HG02798 (cell line): ENCODE measurements around the gene YTHDC2.
"Not testable (repeated sequence)": the region's sequence is repeated elsewhere in the genome, so short reads cannot be mapped to it uniquely, and the experiment has no call there.

ENCODE experiments used
- ATAC-seq: cut with Tn5 transposase; IDR thresholded peaks from one replicate; pipeline ENCODE4 v1.9.1; 2021; ENCODE audit warnings: mild to moderate bottlenecking; ENCODE audit not compliant: unreplicated experiment, poor library complexity

Gene YTHDC2

DNA sequence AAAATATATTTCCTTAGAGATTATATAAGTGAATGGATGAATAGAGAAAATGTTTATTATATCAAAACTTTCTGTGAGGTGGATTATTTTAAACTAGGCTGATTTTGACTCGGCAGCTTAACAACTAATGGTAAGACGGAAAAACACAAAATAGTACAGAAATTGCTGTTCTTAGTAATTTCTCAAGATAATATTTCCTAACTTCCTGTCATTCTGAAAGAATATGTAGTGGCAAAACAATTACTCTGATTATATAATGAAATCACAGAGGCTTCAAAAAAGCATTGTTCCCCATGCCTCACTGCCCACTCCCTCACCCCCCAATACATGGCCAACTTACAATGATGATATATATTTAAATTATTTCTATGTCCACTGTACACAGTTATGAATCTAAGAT, 85.4 kb downstream of the YTHDC2 start:
- ATAC-seq: no peak

GRCh38 chr5:113600255-113600905, 86.9 kb downstream of the YTHDC2 start:
- ATAC-seq: no peak

GRCh38 chr5:113601423-113601822, 87.9 kb downstream of the YTHDC2 start:
- no peak for ATAC-seq

GRCh38 chr5:113603246-113603645, 89.8 kb downstream of the YTHDC2 start:
- ATAC-seq: not testable (repeated sequence)

DNA sequence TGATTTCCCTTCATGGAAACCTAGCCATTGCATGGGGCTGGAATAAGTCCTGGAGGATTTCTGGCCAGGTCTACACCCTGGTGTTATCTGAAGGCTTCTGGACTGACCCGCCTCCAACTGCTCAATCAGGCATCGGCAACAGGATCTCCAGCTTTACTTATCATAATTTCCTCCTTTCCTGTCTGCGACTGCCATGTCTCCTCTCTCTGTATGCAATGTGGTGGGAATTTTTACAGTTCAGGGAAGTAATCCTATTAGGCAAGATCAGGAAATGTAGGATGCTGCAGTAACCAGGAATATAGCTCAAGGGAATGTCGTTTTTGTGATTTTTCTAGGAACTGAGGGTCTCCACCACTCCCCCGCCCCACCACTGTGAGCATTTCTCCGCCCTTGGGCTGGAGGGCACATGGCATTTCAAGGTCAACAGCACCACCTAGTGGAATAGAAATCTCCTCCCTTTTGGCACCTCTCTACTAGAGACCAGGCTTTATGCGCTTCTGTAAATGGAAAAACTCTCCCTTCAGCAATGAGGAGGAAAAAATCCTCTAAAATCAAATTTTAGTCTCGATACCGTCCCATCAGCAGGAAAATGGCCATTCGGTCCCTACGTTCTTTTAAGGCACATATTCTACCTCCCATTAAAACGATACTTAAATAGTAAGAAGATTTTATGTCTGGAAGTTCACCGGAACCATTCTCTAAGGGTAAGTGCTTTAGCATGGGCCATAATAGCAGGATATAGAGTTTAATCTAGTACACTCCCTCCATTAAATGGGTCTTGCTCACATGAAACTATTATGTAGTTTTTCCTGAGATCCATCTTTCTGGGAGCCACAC, 93.0 kb downstream of the YTHDC2 start:
- peak; percentile 90 for ATAC-seq

DNA sequence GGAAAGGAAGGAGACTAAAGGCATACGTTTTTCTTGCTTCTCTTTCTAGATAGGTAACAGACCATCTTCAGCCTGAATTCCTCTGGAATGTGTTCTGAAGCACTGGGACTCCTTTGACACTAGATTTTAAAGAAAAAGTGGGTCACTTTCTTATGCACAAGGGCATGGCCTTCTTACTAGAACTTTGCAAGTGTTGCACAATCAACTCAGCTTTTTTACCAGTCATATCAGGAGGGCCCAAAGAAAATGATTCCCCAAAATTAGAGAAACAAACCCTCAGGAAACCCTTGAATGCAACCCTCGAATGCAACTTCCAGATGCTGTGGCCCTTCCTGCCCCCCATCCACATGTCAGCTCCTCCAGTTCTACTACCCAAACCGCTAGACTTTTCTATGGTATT, 93.9 kb downstream of the YTHDC2 start:
- no peak for ATAC-seq

DNA sequence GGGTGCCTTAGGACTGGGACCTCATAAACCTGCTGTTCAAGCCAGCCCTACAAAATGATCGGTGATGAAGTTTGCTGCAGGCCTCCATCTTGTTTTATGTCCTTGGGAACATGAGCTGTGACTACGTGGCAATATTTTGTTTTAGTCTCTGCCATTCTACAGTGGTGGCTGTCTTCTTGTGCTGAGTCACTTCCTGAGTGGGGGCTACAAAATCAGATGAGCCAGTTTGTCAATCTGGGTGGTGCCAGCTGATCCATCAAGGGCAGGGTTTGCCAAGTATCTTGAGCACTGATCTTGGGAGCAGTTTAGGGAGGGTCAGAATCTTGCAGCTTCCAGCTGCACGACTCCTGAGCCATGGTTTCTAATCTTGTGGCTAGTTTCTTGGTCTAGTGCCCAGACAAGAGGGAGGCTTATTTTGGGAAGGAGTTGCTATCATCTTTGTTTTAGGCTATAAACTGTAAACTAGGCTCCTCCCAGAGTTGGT, 94.7 kb downstream of the YTHDC2 start:
- no peak for ATAC-seq

- peak; percentile 81 for ATAC-seq
Measured at GRCh38 chr5:113612060-113612496, 98.6 kb downstream of the YTHDC2 start.

- ATAC-seq: no peak
Measured at GRCh38 chr5:113614191-113614590, 100.7 kb downstream of the YTHDC2 start.

GRCh38 chr5:113615708-113616107, 102.2 kb downstream of the YTHDC2 start:
- ATAC-seq: no peak

DNA sequence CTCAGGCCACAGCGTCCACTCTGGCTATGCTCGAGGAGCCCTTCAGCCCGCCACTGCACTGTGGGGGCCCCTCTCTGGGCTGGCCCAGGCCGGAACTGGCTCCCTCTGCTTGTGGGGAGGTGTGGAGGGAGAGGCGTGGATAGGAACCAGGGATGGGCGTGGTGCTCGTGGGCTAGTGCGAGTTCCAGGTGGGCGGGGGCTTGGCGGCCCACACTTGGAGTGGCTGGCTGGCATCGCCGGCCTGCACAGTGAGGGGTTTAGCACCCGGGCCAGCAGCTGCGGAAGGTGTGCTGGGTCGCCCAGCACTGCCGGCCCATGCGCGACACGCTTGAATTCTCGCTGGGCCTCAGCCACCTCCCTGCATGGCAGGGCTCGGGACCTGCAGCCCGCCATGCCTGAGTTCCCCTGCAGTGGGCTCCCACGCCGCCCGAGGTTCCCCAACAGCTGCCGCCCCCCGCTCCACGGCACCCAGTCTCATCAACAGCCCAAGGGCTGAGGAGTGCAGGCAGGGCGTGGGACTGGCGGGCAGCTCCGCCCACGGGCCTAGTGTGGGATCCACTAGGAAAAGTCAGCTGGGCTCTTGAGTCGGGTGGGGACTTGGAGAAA, 103.8 kb downstream of the YTHDC2 start:
- no peak for ATAC-seq

GRCh38 chr5:113632996-113633395, 119.5 kb downstream of the YTHDC2 start:
- no peak for ATAC-seq

GRCh38 chr5:113634957-113635356, 121.5 kb downstream of the YTHDC2 start:
- no peak for ATAC-seq

DNA sequence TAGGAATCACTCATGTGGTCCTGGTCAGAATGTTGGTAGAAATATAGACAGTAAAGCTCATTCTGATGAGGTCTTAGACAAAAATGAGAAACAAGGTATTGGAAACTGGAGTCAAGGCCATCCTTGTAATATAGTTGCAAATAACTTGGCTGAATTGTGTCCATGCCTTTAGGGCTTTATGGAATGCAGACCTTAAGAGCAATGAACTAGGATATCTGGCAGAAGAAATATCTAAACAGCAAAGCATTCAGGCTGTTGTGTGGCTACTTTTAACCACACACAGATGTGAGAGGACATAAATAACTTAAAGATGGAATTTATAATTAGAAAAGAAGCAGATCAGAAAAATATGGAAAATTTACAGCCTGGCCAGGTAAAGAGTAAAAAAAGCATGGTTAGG, 128.2 kb downstream of the YTHDC2 start:
- no peak for ATAC-seq
